Cerebellar nuclear complex (tissue), 1 donor: ENCODE measurements around the gene SULT1B1.

Experiments
- DNase-seq, 2 experiments: peaks; one replicate each; lab custom pipeline; 2025; lab: John Stamatoyannopoulos, UW

The SULT1B1 gene

GRCh38 chr4:69697536-69698242 is 62.7 kb downstream of the SULT1B1 start:
- no peak for DNase-seq

- DNase-seq: no peak
These were observed 70.8 kb downstream of the SULT1B1 start for GRCh38 chr4:69689599-69689998.

GRCh38 chr4:69684804-69685203 is 75.6 kb downstream of the SULT1B1 start:
- no peak for DNase-seq
